HG03196 (cell line): ENCODE data around the gene OPTN.

Experiments
- ATAC-seq: cut with Tn5 transposase; IDR thresholded peaks from one replicate; pipeline ENCODE4 v1.9.1; 2021; ENCODE audit not compliant: unreplicated experiment

Gene OPTN

DNA sequence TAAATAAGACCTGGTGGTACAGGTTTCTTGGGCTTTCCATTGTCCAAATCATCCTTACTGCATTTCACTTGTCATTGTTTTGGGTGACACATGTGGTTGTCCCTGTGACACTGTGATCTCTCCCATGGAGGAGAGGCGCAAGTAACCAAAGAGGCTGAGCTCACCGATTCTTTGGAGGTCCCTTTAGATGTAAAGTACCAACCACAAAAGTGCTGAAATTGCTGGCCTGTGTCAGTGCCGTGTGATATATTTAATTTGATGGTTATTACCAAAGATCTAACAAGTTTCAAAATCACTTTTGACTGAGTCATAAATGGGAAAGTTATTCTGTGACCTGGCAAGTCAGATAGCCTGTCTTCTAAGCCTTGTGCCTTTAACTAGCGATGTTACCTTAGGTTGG, 80.8 kb downstream of the OPTN start:
- no peak for ATAC-seq

DNA sequence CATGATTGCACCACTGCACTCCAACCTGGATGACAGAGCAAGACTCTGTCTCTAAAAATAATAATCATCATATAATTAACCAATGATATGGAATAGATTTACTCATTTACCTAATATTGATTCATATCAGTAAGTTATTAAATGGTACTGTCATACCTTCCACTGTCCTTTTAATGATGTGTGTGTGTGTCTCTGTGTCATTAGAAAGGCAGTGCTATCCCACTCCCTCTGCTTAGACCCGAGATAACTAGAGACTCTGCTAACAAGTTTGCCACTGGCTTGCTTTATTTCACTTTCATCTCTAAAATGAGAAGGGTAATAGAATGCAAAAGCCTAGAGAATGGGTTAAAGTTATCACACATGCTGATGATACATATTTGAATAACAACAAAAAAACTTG, 82.5 kb downstream of the OPTN start:
- no peak for ATAC-seq

DNA sequence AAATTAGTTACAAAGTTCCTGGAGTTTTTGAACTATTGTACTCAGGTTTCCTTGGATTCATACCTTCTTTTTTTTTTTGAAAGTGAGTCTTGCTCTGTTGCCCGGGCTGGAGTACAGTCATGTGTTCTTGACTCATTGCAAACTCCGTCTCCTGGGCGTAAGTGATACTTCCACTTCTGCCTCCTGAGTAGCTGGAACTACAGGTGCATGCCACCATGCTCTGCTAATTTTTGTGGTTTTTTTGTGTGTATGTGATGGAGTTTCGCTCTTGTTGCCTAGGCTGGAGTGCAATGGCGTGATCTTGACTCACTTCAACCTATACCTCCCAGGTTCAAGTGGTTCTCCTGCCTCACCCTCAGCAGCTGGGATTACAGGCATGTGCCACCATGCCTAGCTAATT, 83.7 kb downstream of the OPTN start:
- ATAC-seq: no peak

DNA sequence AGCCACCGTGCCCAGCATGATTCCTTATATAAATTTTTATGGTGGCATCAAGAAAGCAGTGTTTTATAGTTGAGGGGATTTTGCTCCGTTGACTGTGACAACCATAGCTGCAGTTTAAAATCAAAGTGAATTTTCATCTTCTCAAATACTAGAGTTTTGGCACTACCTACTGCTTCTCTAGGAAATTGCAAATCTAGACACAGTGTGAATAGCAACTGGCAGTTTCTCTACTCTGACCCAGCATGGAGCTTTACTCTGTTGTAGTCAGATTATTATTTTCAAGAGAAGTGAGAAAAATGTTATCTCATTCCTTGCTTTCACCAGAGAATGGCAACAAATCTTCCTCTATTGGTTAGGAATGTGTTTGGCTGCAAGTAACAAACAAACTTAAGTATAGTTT, 84.3 kb downstream of the OPTN start:
- no peak for ATAC-seq

DNA sequence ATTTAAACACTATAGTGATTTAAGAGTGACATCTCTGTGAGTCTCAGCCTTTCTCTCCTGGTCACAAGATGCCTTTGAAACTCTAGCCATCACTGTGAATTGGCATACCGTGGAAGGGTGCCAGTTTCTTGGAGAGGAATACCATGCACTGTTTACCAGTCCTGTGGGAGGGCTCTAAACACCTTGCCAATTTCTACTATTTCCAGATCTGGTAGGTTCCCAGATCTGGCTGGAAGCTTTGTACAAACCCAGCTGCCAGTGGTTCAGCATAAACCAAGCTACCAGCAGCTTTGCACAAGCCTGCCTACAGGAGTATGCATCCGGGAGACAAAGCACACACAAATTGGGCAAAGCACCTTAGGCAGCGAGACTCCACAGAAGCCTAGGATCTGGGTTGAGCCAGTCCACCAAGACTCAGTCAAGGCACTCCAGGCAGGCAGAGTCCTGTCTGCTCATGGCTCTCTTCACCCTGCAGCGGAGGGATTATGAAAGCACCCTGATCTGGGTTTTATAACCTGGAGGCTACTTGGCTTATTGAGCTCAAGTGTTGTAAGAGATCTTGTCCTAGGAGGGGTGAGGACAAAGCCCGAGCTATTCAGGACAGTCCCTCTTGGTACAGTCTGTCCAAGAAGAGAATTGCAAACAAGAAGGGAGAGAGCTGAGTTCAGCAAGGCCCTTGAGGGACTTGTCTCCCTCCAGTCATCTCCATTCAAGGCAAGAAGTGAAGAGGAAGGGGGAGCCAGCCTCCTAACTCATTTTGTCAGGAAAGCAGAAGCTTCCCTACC, 85.0 kb downstream of the OPTN start:
- ATAC-seq: no peak

DNA sequence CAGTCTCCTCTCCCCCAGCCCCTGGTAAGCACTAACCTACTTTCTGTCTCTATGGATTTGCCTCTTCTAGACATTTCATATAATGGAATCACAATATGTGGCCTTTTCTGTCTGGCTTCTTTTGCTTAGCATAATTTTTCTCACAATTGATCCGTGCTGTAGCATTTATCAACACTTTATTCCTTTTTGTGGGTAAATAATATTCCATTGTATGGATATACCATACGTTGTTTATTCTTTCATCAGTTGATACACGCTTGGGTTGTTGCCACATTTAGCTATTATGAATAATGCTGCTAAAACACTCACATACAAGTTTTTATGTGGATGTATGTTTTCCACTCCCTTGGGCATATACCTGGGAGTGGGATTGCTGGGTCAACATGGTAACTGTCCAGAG, 87.2 kb downstream of the OPTN start:
- ATAC-seq: no peak
